ENCODE results near the gene MZF1.

The MZF1 gene

DNA sequence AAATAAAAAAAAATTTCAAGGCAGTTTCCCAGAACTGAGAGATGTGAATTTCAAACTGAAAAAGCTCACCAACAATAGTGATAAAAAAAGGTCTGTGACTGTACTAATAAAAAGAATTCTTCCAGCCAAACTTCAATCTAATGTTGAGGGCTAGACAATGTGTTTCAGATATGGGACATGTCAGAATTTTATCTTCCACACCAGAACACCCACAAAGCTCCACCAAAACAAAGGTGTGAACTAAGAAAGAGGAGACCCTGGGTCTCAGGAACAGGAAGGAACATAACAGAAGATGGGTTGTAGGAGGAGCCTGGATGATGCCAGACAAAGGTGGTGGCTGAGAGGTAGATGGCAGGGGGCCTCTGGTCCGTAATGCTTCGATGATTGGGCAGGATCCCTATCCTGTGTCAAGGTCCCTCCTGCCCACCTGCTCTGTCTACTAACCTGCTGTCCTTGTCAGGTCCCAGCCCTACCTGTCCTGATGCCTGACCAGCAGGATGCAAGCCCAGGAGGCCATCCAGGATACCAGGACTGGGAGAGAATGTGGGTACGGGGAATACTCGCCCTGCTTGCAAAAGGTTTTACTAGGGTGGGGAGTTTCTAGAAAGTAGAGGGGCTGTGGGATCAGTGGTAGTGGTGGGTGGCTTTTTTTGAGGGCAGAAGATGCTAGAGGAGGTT is 4.5 kb downstream of the MZF1 start:
- TF ChIP-seq CTCF (IDR thresholded peaks at IDR 0.05; ENCODE audit: low read depth, low read length), result no peak
- no peak overlapping the region for H3K4me3 ChIP-seq (replicated peaks in 1 of 2; ENCODE audit: low read depth in 2 of 2, low read length in 2 of 2)
- DNase-seq (ENCODE audit: low read depth in 2 of 2), result no peak

- no peak for TF ChIP-seq CTCF (IDR thresholded peaks at IDR 0.05; ENCODE audit: low read depth, low read length)
- no peak overlapping the region for H3K4me3 ChIP-seq (replicated peaks in 1 of 2; ENCODE audit: low read depth in 2 of 2, low read length in 2 of 2)
- no peak for DNase-seq (ENCODE audit: low read depth in 2 of 2)
Observed at GRCh38 chr19:58566989-58567388, 6.1 kb downstream of the MZF1 start.

DNA sequence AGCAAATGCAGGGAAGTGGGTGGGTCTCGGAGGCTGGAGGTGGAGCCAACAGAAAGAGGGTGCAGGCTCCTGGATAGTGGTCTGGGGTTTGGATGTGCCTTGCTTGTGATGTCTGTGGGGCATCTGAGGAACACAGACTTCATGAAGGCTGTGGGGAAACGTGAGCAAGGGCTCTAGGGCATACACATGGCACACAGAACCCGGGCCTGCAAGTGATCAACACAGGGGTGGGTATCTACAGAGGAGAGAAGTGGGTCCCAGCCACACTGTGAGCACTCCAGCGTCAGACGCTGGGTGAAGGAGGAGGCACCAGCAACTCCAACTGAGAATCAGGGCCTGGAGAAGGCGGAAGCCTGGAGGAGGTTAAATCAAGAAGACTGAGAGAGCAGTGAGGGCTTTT is 9.3 kb downstream of the MZF1 start:
- DNase-seq (ENCODE audit: low read depth in 2 of 2), result no peak
- TF ChIP-seq CTCF (IDR thresholded peaks at IDR 0.05; ENCODE audit: low read depth, low read length), result no peak
- H3K4me3 ChIP-seq (replicated peaks in 1 of 2; ENCODE audit: low read depth in 2 of 2, low read length in 2 of 2), result no peak overlapping the region

DNA sequence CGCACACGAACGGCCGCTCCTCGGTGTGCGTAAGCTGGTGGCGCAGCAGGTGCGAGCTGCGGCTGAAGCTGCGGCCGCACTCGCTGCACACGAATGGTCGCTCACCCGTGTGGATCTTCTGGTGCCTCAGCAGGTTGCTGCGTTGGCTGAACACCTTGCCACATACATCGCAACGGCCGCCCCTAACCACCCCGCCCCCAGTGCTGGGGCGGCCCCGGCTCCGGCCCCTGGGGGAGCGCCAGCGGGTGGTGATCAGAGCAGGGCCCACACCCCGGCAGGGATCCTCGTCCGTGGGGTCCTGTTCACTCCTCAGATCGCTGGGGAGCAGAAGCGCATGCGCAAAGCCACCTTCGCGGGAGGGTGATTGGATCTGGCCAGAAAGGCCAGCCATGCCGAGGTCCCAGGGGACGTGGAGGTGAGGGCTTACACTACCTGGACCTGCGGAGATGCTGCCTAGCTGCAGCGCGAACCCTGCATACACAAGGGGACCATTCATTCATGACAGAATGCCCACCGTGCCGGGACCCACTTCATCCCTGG is 10.0 kb downstream of the MZF1 start:
- peak; percentile 19 to 47 for DNase-seq (ENCODE audit: low read depth in 2 of 2)
- TF ChIP-seq CTCF (IDR thresholded peaks at IDR 0.05; ENCODE audit: low read depth, low read length), result no peak
- H3K4me3 ChIP-seq (replicated peaks in 1 of 2; ENCODE audit: low read depth in 2 of 2, low read length in 2 of 2), result peak overlapping the region in 1 of 2 donors; percentile 18

GRCh38 chr19:58562122-58563033 is 10.8 kb downstream of the MZF1 start:
- no peak for TF ChIP-seq CTCF (IDR thresholded peaks at IDR 0.05; ENCODE audit: low read depth, low read length)
- DNase-seq (ENCODE audit: low read depth in 2 of 2), result peak; percentile 46 to 53
- peak overlapping the region; percentile 20 to 37 for H3K4me3 ChIP-seq (replicated peaks in 1 of 2; ENCODE audit: low read depth in 2 of 2, low read length in 2 of 2)

DNA sequence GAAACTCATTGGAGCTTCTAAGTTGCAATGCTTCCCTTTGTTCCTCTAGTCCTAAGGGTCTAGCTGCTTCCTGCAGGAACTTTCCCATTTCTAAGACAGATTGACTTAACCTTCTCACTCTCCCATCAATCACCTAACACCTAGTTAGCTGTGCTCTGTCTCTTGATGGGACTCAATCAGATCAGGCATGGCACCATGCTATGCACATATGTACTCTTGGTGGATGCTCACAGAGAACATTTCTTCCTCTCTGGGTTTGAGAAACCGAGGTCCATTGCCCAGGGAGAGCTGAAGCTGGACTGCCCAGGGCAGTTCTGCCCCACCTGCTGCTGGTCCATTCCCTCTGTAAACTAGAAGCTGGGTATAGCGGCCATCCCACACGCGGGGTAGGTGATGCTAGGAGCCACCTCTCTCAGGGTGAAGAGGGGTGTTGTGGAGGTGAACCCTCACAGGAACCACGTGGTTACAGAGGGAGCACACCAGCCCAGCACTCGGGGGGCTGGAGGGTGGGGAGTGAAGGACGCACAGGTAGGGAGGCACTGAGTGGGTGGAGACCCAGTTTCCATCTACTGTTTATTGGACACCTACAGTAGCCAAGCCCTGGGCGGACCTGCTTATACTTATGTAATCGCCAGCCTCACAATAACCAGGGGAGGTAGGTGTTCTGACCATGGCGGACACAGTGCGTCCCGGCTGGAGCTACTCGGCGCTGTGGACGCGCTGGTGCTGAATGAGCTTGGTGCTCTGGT is 11.6 kb downstream of the MZF1 start:
- TF ChIP-seq CTCF (IDR thresholded peaks at IDR 0.05; ENCODE audit: low read depth, low read length), result no peak
- H3K4me3 ChIP-seq (replicated peaks in 1 of 2; ENCODE audit: low read depth in 2 of 2, low read length in 2 of 2), result no peak overlapping the region
- no peak for DNase-seq (ENCODE audit: low read depth in 2 of 2)

Data from cardiac fibroblast (primary cell).